OCI-LY1 (cell line): ENCODE data around the gene PCK1.

ENCODE experiments used
- EZH2 ChIP-seq: fragments of 200-600 bp; sonication (generic), shearing (Covaris generic); IDR thresholded peaks from 2 replicates; pipeline ENCODE4 v1.8.0; 2017; ENCODE audit warnings: borderline replicate concordance, mixed run types, mild to moderate bottlenecking, antibody characterized with exemption, low read length, moderate library complexity, mixed read lengths
- TF ChIP-seq, protein P1 (sequence below): fragments of 200-600 bp; sonication (generic), shearing (Covaris generic); IDR thresholded peaks from 2 replicates; pipeline ENCODE4 v1.5.1; 2017; ENCODE audit warnings: mild to moderate bottlenecking, antibody characterized with exemption, low read length, moderate library complexity, mixed read lengths

DNA sequence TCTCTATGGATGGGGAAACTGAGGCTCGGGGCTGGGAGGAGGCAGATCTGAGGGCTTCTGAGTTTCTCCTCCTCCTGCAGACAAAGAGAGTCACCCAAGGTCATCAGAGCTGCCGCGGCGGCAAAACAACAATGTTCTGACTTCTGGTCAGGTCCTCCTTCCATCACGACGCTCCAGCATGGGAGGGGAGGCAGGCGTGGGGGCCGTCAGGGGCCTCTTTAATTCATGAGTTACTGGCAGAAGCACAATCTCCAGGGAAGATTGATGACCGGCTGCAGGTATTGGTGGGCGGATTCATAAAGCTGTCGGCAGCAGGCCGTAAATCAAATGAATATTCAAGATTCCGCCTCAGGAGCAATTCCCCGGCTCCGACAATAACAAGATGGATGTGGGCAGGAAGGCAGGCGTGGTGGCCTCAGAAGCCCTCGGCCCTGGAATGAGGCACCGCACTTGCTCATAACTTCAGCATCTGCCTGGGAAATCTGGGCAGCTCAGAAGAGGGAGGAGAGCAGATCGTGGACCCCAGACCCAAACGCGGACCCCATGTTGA lies 19.1 kb downstream of the PCK1 start:
- TF ChIP-seq, protein P1, sequence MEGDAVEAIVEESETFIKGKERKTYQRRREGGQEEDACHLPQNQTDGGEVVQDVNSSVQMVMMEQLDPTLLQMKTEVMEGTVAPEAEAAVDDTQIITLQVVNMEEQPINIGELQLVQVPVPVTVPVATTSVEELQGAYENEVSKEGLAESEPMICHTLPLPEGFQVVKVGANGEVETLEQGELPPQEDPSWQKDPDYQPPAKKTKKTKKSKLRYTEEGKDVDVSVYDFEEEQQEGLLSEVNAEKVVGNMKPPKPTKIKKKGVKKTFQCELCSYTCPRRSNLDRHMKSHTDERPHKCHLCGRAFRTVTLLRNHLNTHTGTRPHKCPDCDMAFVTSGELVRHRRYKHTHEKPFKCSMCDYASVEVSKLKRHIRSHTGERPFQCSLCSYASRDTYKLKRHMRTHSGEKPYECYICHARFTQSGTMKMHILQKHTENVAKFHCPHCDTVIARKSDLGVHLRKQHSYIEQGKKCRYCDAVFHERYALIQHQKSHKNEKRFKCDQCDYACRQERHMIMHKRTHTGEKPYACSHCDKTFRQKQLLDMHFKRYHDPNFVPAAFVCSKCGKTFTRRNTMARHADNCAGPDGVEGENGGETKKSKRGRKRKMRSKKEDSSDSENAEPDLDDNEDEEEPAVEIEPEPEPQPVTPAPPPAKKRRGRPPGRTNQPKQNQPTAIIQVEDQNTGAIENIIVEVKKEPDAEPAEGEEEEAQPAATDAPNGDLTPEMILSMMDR = no peak
- TF ChIP-seq EZH2 = no peak
